Thyroid gland (tissue), 4 donors: ENCODE data around the gene PYY. TPM values are rescaled to one million over a fixed set of nuclear protein-coding genes. Genes with fewer than 3 reads are reported as not detected.
A peak's percentile ranks its signal among the peaks of the same experiment; 100 is the strongest.

Experiments
- DNase-seq, 2 donors: peaks; one replicate each; pipeline ENCODE4 v3.0.0-alpha.2; 2019
- H3K27ac ChIP-seq, 3 donors: fragments of 200-600 bp; sonication (generic); 1 replicate in 2 of 3; 2 replicates in 1 of 3; pipeline ENCODE4 v1.5.1; 2016 to 2019; ENCODE audit warnings: mild to moderate bottlenecking in 1 of 3, moderate library complexity in 1 of 3
- H3K27me3 ChIP-seq: fragments of 200-600 bp; sonication (generic); one replicate; pipeline ENCODE4 v1.5.1; 2019
- H3K36me3 ChIP-seq, 2 donors: fragments of 200-600 bp; sonication (generic); one replicate each; pipeline ENCODE4 v1.5.1; 2016 to 2019
- H3K4me1 ChIP-seq, 2 donors: fragments of 200-600 bp; sonication (generic); one replicate each; pipeline ENCODE4 v1.5.1; 2017 to 2019
- H3K4me3 ChIP-seq, 3 donors: fragments of 200-600 bp; sonication (generic); replicated peaks in 1 of 3; 1 replicate in 2 of 3; 2 replicates in 1 of 3; pipeline ENCODE4 v1.5.1; 2016; ENCODE audit warnings: mild to moderate bottlenecking in 1 of 3
- H3K9me3 ChIP-seq: fragments of 200-600 bp; sonication (generic); one replicate; pipeline ENCODE4 v1.5.1; 2017
- POLR2A ChIP-seq, 2 donors: fragments of 450-650 bp; IDR thresholded peaks; one replicate each; pipeline ENCODE4 v1.6.1; 2017; ENCODE audit warnings: antibody characterized with exemption in 2 of 2, mild to moderate bottlenecking in 2 of 2, moderate library complexity in 1 of 2
- WGBS, 2 donors: methylation state at CpG; one replicate each; pipeline ENCODE4 v1.1.5; 2017; 5-methylcytosine and 5-hydroxymethylcytosine counted together
- intact Hi-C: fragments of 100-400 bp; cut with DNase I; formaldehyde crosslinking; loops from one replicate; pipeline ENCODE4 v1.15.1; 2023
- total RNA-seq, 4 donors: library from RNA; depleted of rRNA; stranded (reverse); fragments of >200 nt; gene quantifications; one replicate each; pipeline ENCODE4 v1.2.3, GENCODE V29; 2016
- TF ChIP-seq, protein P1 (sequence below), 6 experiments: fragments of 200-600 bp in 3 of 6; fragments of 450-650 bp in 3 of 6; sonication (generic) in 3 of 6; IDR thresholded peaks; one replicate each; pipeline ENCODE4 v1.5.1; 2016 to 2019; ENCODE audit warnings: antibody characterized with exemption in 6 of 6, mild to moderate bottlenecking in 2 of 6, inconsistent platforms in 1 of 6, moderate library complexity in 1 of 6

The PYY gene
- total RNA-seq, 4 donors from 2014 or later: 2.2 TPM; not detected in 3

GRCh38 chr17:43907425-43907981 is 46.2 kb downstream of the PYY start, which contains the start of gene MPP2:
TSS of gene MPP2 (minus strand) at chr17:43907536. CDS start at chr17:43904460, 3,076 bp downstream.
- H3K9me3 ChIP-seq: no peaks in the 10 kb centered on the region
- H3K27ac ChIP-seq: peak within 1 kb of the TSS in 2 of 3 donors; percentile 55 to 59
- H3K4me1 ChIP-seq: peaks cover 0 to 18% of the 10 kb centered on the region in 2 donors
- no peaks in the 10 kb centered on the region for H3K27me3 ChIP-seq
- 1 to 7% methylated on average over 25 to 29 of the region's 36 CpGs for WGBS, 2 donors
- peak within 1 kb of the TSS; percentile 47 to 68 (median 63) for H3K4me3 ChIP-seq
- no peak for TF ChIP-seq POLR2A (IDR thresholded peaks at IDR 0.05)
- TF ChIP-seq, protein P1, sequence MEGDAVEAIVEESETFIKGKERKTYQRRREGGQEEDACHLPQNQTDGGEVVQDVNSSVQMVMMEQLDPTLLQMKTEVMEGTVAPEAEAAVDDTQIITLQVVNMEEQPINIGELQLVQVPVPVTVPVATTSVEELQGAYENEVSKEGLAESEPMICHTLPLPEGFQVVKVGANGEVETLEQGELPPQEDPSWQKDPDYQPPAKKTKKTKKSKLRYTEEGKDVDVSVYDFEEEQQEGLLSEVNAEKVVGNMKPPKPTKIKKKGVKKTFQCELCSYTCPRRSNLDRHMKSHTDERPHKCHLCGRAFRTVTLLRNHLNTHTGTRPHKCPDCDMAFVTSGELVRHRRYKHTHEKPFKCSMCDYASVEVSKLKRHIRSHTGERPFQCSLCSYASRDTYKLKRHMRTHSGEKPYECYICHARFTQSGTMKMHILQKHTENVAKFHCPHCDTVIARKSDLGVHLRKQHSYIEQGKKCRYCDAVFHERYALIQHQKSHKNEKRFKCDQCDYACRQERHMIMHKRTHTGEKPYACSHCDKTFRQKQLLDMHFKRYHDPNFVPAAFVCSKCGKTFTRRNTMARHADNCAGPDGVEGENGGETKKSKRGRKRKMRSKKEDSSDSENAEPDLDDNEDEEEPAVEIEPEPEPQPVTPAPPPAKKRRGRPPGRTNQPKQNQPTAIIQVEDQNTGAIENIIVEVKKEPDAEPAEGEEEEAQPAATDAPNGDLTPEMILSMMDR (IDR thresholded peaks at IDR 0.05): peak in 4 of 6 experiments; percentile 12 to 21 (median 16)
- DNase-seq: peak; percentile 75 to 78
- intact Hi-C loops: loop anchor here (10.0 kb wide), 1 partner anchor 217 kb away; the partner anchor contains the start of gene HDAC5
- H3K36me3 ChIP-seq: no peaks in the 10 kb centered on the region

DNA sequence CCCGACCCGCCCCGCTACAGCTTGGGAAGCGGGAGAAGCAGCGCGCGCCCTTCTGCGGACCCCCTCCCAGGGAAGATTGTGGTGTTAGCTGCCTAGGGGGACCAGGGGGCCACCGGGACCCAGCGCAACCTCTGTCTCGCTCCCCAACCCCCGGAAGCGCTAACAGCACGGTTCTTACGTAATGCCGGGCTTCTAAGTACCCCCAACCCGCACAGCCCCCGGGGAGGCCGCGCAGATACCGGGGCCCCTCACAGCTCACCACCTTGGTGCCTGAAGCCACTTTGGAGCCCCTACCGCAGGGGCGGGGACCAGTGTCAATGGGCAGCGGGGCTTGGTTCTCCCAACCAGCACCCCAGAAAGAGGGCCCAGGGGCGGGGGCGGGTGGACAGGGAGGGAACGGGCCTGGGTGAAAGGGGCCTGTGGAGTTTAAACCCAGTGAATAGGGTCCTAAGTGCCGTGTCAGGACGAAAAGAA is 46.8 kb downstream of the PYY start:
- intact Hi-C loops: loop anchor here (10.0 kb wide), 1 partner anchor 218 kb away; the partner anchor contains the start of gene HDAC5
- DNase-seq: peak; percentile 5 to 12
- 0 to 3% methylated on average over 6 to 23 of the region's 29 CpGs for WGBS, 2 donors

DNA sequence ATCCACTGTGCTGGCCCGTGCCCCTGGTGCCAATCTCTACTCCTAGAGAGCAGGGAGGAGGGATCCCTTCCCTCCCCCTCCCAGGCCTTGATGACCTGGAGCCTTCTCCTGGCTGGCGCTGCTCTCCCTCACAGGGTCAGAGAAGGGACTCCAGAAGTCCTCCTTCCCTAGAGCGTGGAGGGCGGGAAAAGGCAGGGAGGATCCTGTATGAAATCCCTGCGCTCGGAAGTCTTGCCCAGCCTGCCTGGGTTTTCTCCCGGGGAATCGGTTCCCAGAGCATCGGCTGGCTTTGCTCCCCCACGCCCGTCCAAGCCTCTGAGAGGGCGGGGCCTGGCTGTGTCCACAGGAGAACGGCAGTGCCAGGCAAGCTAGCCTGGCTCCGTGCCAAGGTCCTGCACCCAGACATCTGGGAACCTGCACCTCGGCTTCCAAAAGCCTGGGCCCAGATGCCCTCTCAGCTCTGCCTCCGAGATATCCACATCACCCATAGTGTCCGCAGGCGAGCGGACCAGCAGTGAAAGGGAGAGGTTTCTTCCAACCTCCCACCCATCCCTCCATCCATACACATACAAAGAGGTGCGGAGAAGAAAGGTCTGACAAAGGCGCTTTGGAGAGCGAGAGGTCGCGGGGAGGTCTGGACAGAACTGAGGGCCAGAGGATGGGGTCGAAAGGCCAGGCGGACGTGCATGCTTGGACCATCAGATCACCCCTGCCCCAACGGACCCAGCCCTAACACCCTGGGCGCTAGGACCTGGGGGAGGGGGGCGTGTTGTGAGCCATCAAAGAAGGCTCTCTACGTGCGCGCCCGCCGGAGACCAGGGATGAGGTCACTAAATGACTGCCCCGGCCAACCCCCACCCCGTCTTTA is 47.5 kb downstream of the PYY start:
- 3 to 8% methylated on average over 24 to 30 of the region's 37 CpGs for WGBS, 2 donors
- Histone ChIP-seq H3K27ac (peak overlapping the region in 1 of 3 donors; percentile 55), H3K27me3 (no peaks in the 10 kb centered on the region), H3K4me3 (peak overlapping the region; percentile 47 to 68 (median 63)), H3K4me1 (peaks cover 0 to 20% of the 10 kb centered on the region in 2 donors), H3K36me3 (no peaks in the 10 kb centered on the region), H3K9me3 (no peaks in the 10 kb centered on the region)
- intact Hi-C loops: loop anchor here (10.0 kb wide), 1 partner anchor 219 kb away; the partner anchor contains the start of gene HDAC5
- TF ChIP-seq, protein P1 (IDR thresholded peaks at IDR 0.05): no peak
- no peak for TF ChIP-seq POLR2A (IDR thresholded peaks at IDR 0.05)
- DNase-seq: peak; percentile 78 to 85

More for the DNA sequence above, 46.8 kb downstream of the PYY start:
- Histone ChIP-seq H3K27ac (peak overlapping the region in 2 of 3 donors; percentile 55 to 59), H3K4me1 (peaks cover 0 to 18% of the 10 kb centered on the region in 2 donors), H3K9me3 (no peaks in the 10 kb centered on the region), H3K4me3 (peak overlapping the region; percentile 47 to 68 (median 63)), H3K27me3 (no peaks in the 10 kb centered on the region), H3K36me3 (no peaks in the 10 kb centered on the region)
- TF ChIP-seq, protein P1 (IDR thresholded peaks at IDR 0.05): no peak
- TF ChIP-seq POLR2A (IDR thresholded peaks at IDR 0.05): no peak

GRCh38 chr17:43905400-43905984 is 48.2 kb downstream of the PYY start:
- 48 to 52% methylated on average over 3 of the region's 3 CpGs for WGBS, 2 donors
- H3K27me3 ChIP-seq: no peaks in the 10 kb centered on the region
- DNase-seq: no peak
- intact Hi-C loops: loop anchor here (10.0 kb wide), 1 partner anchor 219 kb away; the partner anchor contains the start of gene HDAC5
- no peaks in the 10 kb centered on the region for H3K9me3 ChIP-seq
- peaks cover 4 to 27% of the 10 kb centered on the region in 2 donors for H3K4me1 ChIP-seq
- no peak overlapping the region for H3K27ac ChIP-seq
- no peak overlapping the region for H3K4me3 ChIP-seq
- no peaks in the 10 kb centered on the region for H3K36me3 ChIP-seq
- no peak for TF ChIP-seq POLR2A (IDR thresholded peaks at IDR 0.05)
- TF ChIP-seq, protein P1 (IDR thresholded peaks at IDR 0.05): no peak

Other genes with a start within 250 kb of the PYY start
- not detected for gene SOST, start 195.1 kb downstream of the PYY start, total RNA-seq
- 10 to 100 TPM; 67.7 to 98.5 (median 72.0) TPM for gene DUSP3, start 175.0 kb downstream of the PYY start, total RNA-seq
- gene CFAP97D1, start 173.5 kb downstream of the PYY start, total RNA-seq: under 1 TPM in 1 of 4 donors, not detected in 3; 0.13 TPM
- gene MPP3, start 120.8 kb downstream of the PYY start, total RNA-seq: 10 to 100 TPM in 3 of 4 donors, 1 to 10 TPM in 1; 7.1 to 20.5 (median 15.4) TPM
- gene CD300LG, start 106.8 kb downstream of the PYY start, total RNA-seq: 10 to 100 TPM in 1 of 4 donors, 1 to 10 TPM in 3; 1.5 to 22.5 (median 2.2) TPM
- 10 to 100 TPM in 1 of 4 donors, 1 to 10 TPM in 3; 6.5 to 30.8 (median 9.0) TPM for gene MPP2, start 46.4 kb downstream of the PYY start, total RNA-seq
- not detected for gene PPY, start 11.5 kb downstream of the PYY start, total RNA-seq
- gene NAGS, start 50.7 kb upstream of the PYY start, total RNA-seq: 10 to 100 TPM; 11.9 to 19.2 (median 14.5) TPM
- gene TMEM101, start 61.0 kb upstream of the PYY start, total RNA-seq: 10 to 100 TPM; 33.6 to 56.9 (median 45.0) TPM
- 10 to 100 TPM; 41.3 to 47.2 (median 43.8) TPM for gene LSM12, start 112.7 kb upstream of the PYY start, total RNA-seq
- gene G6PC3, start 116.8 kb upstream of the PYY start, total RNA-seq: 100 to 1,000 TPM in 2 of 4 donors, 10 to 100 TPM in 2; 41.4 to 104 (median 80.8) TPM
- gene HDAC5, start 169.7 kb upstream of the PYY start, total RNA-seq: 100 to 1,000 TPM in 2 of 4 donors, 10 to 100 TPM in 2; 69.5 to 142 (median 107) TPM
- gene HROB, start 188.0 kb upstream of the PYY start, total RNA-seq: 1 to 10 TPM in 1 of 4 donors, under 1 TPM in 3; 0.20 to 1.1 (median 0.30) TPM
- 1 to 10 TPM; 1.4 to 2.4 (median 1.7) TPM for gene ASB16, start 216.8 kb upstream of the PYY start, total RNA-seq
- 10 to 100 TPM; 30.6 to 50.5 (median 44.6) TPM for gene TMUB2, start 233.0 kb upstream of the PYY start, total RNA-seq
- 10 to 100 TPM; 52.4 to 64.5 (median 58.0) TPM for gene ATXN7L3, start 245.9 kb upstream of the PYY start, total RNA-seq